ENCODE data around the gene OR51E1.

OR51E1 gene

GRCh38 chr11:4647766-4648165 is 4.0 kb downstream of the OR51E1 start:
- in situ Hi-C loops (cut with MboI; ENCODE audit: low sequenced_read_pairs): no loop called here

- in situ Hi-C loops (cut with MboI; ENCODE audit: low sequenced_read_pairs): no loop called here
These were observed 11.0 kb downstream of the OR51E1 start for GRCh38 chr11:4654635-4655369.

GRCh38 chr11:4658629-4659445 is 15.1 kb downstream of the OR51E1 start:
- in situ Hi-C loops (cut with MboI; ENCODE audit: low sequenced_read_pairs): no loop called here

- in situ Hi-C loops (cut with MboI; ENCODE audit: low sequenced_read_pairs): no loop called here
These were observed 19.1 kb downstream of the OR51E1 start for GRCh38 chr11:4662876-4663275.

GRCh38 chr11:4664183-4664582 is 20.4 kb downstream of the OR51E1 start:
- in situ Hi-C loops (cut with MboI; ENCODE audit: low sequenced_read_pairs): no loop called here

GRCh38 chr11:4664786-4665185 is 21.0 kb downstream of the OR51E1 start:
- in situ Hi-C loops (cut with MboI; ENCODE audit: low sequenced_read_pairs): no loop called here

- in situ Hi-C loops (cut with MboI; ENCODE audit: low sequenced_read_pairs): no loop called here
These were observed 21.6 kb downstream of the OR51E1 start for GRCh38 chr11:4665424-4665823.

GRCh38 chr11:4671741-4672140 is 28.0 kb downstream of the OR51E1 start:
- in situ Hi-C loops (cut with MboI; ENCODE audit: low sequenced_read_pairs): no loop called here

- in situ Hi-C loops (cut with MboI; ENCODE audit: low sequenced_read_pairs): no loop called here
These were observed 28.7 kb downstream of the OR51E1 start for GRCh38 chr11:4672470-4672869.

GRCh38 chr11:4673781-4674180 is 30.0 kb downstream of the OR51E1 start:
- in situ Hi-C loops (cut with MboI; ENCODE audit: low sequenced_read_pairs): no loop called here

GRCh38 chr11:4677948-4678347 is 34.2 kb downstream of the OR51E1 start:
- in situ Hi-C loops (cut with MboI; ENCODE audit: low sequenced_read_pairs): no loop called here

- in situ Hi-C loops (cut with MboI; ENCODE audit: low sequenced_read_pairs): no loop called here
These were observed 36.6 kb downstream of the OR51E1 start for GRCh38 chr11:4680341-4680740.

- in situ Hi-C loops (cut with MboI; ENCODE audit: low sequenced_read_pairs): no loop called here
These were observed 39.0 kb downstream of the OR51E1 start for GRCh38 chr11:4682623-4683419.

- in situ Hi-C loops (cut with MboI; ENCODE audit: low sequenced_read_pairs): no loop called here
These were observed 41.0 kb downstream of the OR51E1 start for GRCh38 chr11:4684631-4685285.

- in situ Hi-C loops (cut with MboI; ENCODE audit: low sequenced_read_pairs): no loop called here
These were observed 51.7 kb downstream of the OR51E1 start for GRCh38 chr11:4695442-4695841.

- in situ Hi-C loops (cut with MboI; ENCODE audit: low sequenced_read_pairs): no loop called here
These were observed 53.8 kb downstream of the OR51E1 start, which contains the start of gene OR51E2 for GRCh38 chr11:4697585-4697984. Gene OR51E2 (minus strand): TSS chr11:4697853. CDS start chr11:4682711, 15,142 bp downstream.

- in situ Hi-C loops (cut with MboI; ENCODE audit: low sequenced_read_pairs): no loop called here
These were observed 56.1 kb downstream of the OR51E1 start for GRCh38 chr11:4699697-4700435.

- in situ Hi-C loops (cut with MboI; ENCODE audit: low sequenced_read_pairs): no loop called here
These were observed 56.6 kb downstream of the OR51E1 start for GRCh38 chr11:4700436-4700820.

- in situ Hi-C loops (cut with MboI; ENCODE audit: low sequenced_read_pairs): no loop called here
These were observed 60.4 kb downstream of the OR51E1 start, which contains the start of gene MMP26 for GRCh38 chr11:4704054-4704789. Gene MMP26 (plus strand): TSS chr11:4704784.
